Activated CD4-positive, alpha-beta T cell treated with anti-CD3 and anti-CD28 coated beads, Interleukin-2, Interleukin-6, amounts not matched to agents 100 ng/mL and 50 ng/mL, durations not matched to agents 16 hours and 8 hours (primary cell): ENCODE data around the gene ARHGAP36.

ENCODE experiments used
- DNase-seq: peaks from one replicate; pipeline ENCODE4 v3.0.0-alpha.2; 2020

ARHGAP36 gene

GRCh38 chrX:131072871-131073571 is 14.9 kb downstream of the ARHGAP36 start:
- DNase-seq, result no peak

DNA sequence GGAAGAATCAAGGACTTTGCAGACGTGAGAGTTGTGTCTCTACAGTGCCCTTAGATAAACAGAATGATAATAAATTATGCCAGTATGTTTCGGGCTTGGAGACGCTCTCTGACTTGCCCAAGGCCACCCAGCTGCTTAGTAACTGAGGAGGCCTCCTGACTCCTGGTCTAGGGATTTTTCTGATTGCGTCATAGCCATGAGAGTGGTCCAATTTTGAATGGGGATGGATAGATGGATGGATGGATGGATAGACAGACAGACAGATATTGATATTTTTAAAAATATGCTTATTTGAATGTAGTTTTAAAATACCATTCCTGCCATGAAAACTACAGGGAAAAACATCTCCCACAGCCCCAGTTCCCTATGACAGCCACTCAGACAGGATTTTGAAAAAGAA is 15.5 kb downstream of the ARHGAP36 start:
- no peak for DNase-seq

DNA sequence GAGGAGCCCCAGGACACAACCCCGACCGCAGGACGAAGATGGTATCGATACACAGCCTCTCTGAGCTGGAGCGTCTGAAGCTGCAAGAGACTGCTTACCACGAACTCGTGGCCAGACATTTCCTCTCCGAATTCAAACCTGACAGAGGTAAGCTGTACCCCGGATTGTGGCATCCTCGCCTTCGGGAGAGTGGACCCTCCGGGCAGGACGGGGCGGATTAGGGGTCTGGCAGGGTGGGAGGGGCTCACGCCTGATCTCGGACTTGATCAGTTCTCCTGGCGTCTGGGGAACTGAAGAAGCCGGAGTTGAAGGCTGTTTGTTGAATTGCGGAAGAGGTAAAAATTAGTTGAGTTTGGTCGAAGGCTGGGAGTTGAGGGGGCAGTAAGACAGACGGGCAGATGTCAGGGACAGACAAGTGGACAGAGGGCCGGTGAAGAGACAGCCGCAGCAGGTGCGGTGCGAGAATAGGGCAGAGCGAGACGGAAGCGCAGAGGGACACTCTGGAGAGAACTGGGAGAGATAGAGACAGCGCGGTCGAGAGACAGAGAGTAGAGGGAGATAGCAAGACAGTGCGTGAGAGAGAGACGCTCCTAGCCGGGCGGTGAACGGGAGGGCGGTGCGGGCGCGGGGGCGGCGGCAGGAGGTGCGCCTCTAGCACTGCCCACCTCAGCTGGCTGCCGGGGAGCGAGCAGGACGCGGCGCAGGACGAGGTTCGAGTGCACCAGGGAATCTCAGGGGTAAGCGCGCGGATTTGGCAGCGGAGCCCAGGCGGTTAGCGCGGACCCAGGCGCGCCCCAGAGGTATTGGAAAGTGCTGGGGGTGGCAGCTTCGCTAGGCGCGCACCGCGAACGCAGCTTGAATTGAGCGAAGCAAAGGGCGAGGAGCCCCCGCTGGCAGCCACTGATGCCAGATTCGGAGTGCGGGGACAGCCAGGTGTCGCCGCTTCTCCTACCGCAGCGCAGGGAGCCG is 23.9 kb downstream of the ARHGAP36 start:
- no peak for DNase-seq

GRCh38 chrX:131083510-131084142 is 25.5 kb downstream of the ARHGAP36 start:
- DNase-seq, result no peak

DNA sequence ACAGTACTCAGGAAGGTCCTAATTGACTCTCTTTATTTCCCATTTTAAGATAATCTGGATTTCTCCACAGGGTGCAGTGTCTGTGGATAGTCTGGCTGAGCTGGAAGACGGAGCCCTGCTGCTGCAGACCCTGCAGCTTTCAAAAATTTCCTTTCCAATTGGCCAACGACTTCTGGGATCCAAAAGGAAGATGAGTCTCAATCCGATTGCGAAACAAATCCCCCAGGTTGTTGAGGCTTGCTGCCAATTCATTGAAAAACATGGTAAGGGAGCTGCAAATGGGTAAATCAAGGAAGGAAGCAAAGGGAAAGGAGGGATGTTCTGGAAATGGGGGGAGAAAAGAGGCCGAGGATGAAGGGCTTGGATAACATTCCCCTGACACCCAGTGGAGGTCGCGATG is 26.0 kb downstream of the ARHGAP36 start:
- DNase-seq, result no peak

DNA sequence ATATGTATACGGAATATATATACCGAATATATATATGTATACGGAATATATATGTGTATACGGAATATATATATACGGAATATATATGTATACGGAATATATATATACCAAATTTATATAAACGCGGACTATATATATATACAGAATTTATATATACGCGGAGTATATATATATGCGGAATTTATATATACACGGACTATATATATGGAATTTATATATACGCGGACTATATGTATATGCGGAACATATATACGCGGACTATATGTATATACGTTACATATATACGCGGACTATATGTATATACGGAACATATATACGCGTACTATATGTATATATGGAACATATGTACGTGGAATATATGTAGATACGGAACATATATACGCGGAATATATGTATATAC is 78.6 kb downstream of the ARHGAP36 start:
- DNase-seq, result no peak

- no peak for DNase-seq
These were observed 80.9 kb downstream of the ARHGAP36 start for GRCh38 chrX:131139072-131139471.
